ENCODE measurements around the gene MTFP1. TPM values are rescaled to one million over a fixed set of nuclear protein-coding genes. Genes with fewer than 3 reads are reported as not detected.

MTFP1 gene
- total and polyA plus RNA-seq, 9 of the 15 experiments (the other 6 are each of a cell fraction or from before 2014, with no cell fraction given) = 10.7 to 52.0 (median 30.1) TPM

DNA sequence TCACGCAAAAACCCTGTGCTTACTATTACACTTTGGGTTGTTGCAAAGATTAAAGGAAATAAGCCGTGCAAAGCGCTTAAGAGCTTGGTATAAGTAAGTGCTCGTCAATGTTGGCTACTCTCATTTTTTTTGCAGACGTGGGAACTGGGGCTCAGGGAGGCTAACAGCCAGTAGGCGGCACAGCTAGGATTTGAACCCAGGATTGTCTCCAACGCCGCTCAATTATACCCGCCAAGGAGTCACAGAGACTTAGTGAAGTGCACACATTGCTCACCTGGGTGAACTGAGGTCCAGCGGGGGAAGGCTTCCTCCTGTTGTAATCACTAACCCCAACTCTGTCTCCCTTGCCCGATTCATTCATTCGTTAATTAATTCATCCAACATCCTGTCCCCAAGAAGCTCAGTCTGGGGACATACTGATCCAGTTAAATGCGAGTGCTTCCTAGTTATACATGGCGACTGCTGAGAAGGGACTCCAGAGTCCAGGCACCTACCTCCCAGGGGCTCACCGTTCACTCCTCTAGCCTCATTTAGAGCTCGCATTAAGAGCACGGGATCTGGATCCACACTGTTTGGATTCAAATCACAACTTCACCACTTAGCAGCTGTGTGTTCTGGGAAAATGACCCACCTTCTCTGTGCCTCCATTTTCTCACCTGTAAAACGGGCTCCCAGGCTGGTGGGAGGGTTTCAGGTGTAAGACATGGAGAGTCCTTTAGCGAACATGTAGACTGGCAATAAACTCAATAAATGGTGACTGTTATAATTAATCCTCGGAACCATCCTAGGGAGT is 838 bp upstream of the MTFP1 start:
- H3K4me1 ChIP-seq (replicated peaks in 1 of 2; ENCODE audit: control insufficient read depth in 2 of 2, insufficient read depth in 2 of 2, low read length in 2 of 2) = peaks cover 46 to 47% of the 10 kb centered on the region in 2 experiments
- H3K9ac ChIP-seq (ENCODE audit: insufficient read depth in 1 of 2, low read depth in 2 of 2, low read length in 2 of 2) = peak overlapping the region; percentile 86 to 88
- in situ Hi-C loops (cut with MboI) = loop anchor here (5.0 kb wide), 1 partner anchor 32 kb away; no protein-coding TSS in a partner anchor
- TF ChIP-seq ETV1 (tag; conservative IDR thresholded peaks at IDR 0.05; ENCODE audit: low read depth) = 0 out of 2 replicates have a peak, but pooled peaks have one; percentile 5
- TF ChIP-seq YBX1 (IDR thresholded peaks at IDR 0.05) = no peak
- peak; percentile 6 to 18; a peak in 3 of 4 replicates for TF ChIP-seq KDM1A (IDR thresholded peaks at IDR 0.05)
- TF ChIP-seq TRIM28 (IDR thresholded peaks at IDR 0.05) = no peak
- TF ChIP-seq BCOR (IDR thresholded peaks at IDR 0.05) = peak; percentile 62
- TF ChIP-seq ZNF76 (CRISPR knock-in tag; IDR thresholded peaks at IDR 0.05; ENCODE audit: borderline replicate concordance) = no peak
- 0 out of 2 replicates have a peak, but pooled peaks have one; percentile 29 for TF ChIP-seq PTBP1 (IDR thresholded peaks at IDR 0.05; ENCODE audit: low read depth, low read length)
- TF ChIP-seq, protein P1, sequence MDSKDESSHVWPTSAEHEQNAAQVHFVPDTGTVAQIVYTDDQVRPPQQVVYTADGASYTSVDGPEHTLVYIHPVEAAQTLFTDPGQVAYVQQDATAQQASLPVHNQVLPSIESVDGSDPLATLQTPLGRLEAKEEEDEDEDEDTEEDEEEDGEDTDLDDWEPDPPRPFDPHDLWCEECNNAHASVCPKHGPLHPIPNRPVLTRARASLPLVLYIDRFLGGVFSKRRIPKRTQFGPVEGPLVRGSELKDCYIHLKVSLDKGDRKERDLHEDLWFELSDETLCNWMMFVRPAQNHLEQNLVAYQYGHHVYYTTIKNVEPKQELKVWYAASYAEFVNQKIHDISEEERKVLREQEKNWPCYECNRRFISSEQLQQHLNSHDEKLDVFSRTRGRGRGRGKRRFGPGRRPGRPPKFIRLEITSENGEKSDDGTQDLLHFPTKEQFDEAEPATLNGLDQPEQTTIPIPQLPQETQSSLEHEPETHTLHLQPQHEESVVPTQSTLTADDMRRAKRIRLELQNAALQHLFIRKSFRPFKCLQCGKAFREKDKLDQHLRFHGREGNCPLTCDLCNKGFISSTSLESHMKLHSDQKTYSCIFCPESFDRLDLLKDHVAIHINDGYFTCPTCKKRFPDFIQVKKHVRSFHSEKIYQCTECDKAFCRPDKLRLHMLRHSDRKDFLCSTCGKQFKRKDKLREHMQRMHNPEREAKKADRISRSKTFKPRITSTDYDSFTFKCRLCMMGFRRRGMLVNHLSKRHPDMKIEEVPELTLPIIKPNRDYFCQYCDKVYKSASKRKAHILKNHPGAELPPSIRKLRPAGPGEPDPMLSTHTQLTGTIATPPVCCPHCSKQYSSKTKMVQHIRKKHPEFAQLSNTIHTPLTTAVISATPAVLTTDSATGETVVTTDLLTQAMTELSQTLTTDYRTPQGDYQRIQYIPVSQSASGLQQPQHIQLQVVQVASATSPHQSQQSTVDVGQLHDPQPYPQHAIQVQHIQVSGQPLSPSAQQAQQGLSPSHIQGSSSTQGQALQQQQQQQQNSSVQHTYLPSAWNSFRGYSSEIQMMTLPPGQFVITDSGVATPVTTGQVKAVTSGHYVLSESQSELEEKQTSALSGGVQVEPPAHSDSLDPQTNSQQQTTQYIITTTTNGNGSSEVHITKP (IDR thresholded peaks at IDR 0.05; ENCODE audit: partially characterized antibody) = no peak
- TF ChIP-seq MCM2 (IDR thresholded peaks at IDR 0.05; ENCODE audit: low read depth) = no peak
- peak; percentile 30 for TF ChIP-seq ZFP36 (IDR thresholded peaks at IDR 0.05; ENCODE audit: low read depth, low read length, partially characterized antibody)
- TF ChIP-seq ZNF24 (IDR thresholded peaks at IDR 0.05) = peak; percentile 15; the same call in 1 of the 2 replicates
- TF ChIP-seq RBM25 (IDR thresholded peaks at IDR 0.05; ENCODE audit: low read depth, low read length, severe bottlenecking) = peak; percentile 68
- TF ChIP-seq CUX1 (CRISPR knock-in tag; IDR thresholded peaks at IDR 0.05) = no peak

More for the DNA sequence above, 838 bp upstream of the MTFP1 start:
- POLR2A ChIA-PET = interaction anchor here (0.7 to 3.2 kb wide), 4 partner anchors 11 to 183 kb away, joined by 3 to 17 read pairs (median 6); no protein-coding TSS in a partner anchor
- peak overlapping the region; percentile 59 for H3K4me3 ChIP-seq
- H3K79me2 ChIP-seq (ENCODE audit: control insufficient read depth, insufficient read depth, low read length) = peaks cover 64% of the 10 kb centered on the region
- peak overlapping the region; percentile 83 for H3K27ac ChIP-seq (ENCODE audit: extremely low read depth, low read depth, low read length)
- FAIRE-seq = peak; percentile 29
- ATAC-seq = no peak
- intact Hi-C loops (cut with micrococcal nuclease) = loop anchor here (1.0 kb wide), 1 partner anchor 20 kb away; no protein-coding TSS in a partner anchor
- WGBS (ENCODE audit: insufficient coverage, low coverage, missing lambda C conversion rate) = 11% methylated on average over 20 of the region's 20 CpGs
- peak in 1 of 4 experiments; percentile 46 for DNase-seq (ENCODE audit: extremely low read depth in 1 of 4, low spot score in 3 of 4)
- H2AFZ ChIP-seq (ENCODE audit: low read depth, low read length) = peak overlapping the region; percentile 57
- H3K9me3 ChIP-seq (replicated peaks; ENCODE audit: control insufficient read depth, insufficient read depth, low read depth, low read length) = no peaks in the 10 kb centered on the region; the same call in 1 of the 2 replicates
- H3K36me3 ChIP-seq (ENCODE audit: control insufficient read depth, insufficient read depth, low read length) = peaks cover 29% of the 10 kb centered on the region; the same call in 2 of the 3 replicates
- H3K4me2 ChIP-seq (ENCODE audit: insufficient read depth, low read length) = peak overlapping the region; percentile 94
- CTCF ChIA-PET (ENCODE audit: low intra/inter-chr PET ratio) = interaction anchor here (0.7 kb wide), 1 partner anchor 34 kb away, joined by 5 read pairs; no protein-coding TSS in a partner anchor
- no peaks in the 10 kb centered on the region for H4K20me1 ChIP-seq (replicated peaks; ENCODE audit: control insufficient read depth, insufficient read depth, low read length)
- BruUV-seq (replicated peaks) = no TSS peak
- H3K9me1 ChIP-seq (ENCODE audit: control insufficient read depth, insufficient read depth, low read length) = no peaks in the 10 kb centered on the region
- H3K27me3 ChIP-seq (ENCODE audit: control insufficient read depth in 2 of 2, insufficient read depth in 2 of 2, low read length in 2 of 2) = no peaks in the 10 kb centered on the region
